LNCAP (cell line): ENCODE data around the gene RELCH.

Source experiments
- TF ChIP-seq, protein P1 (sequence below): fragments of 450-650 bp; IDR thresholded peaks from 2 replicates; pipeline ENCODE4 v1.5.1; 2017; ENCODE audit warnings: mild to moderate bottlenecking

The RELCH gene, protein sequence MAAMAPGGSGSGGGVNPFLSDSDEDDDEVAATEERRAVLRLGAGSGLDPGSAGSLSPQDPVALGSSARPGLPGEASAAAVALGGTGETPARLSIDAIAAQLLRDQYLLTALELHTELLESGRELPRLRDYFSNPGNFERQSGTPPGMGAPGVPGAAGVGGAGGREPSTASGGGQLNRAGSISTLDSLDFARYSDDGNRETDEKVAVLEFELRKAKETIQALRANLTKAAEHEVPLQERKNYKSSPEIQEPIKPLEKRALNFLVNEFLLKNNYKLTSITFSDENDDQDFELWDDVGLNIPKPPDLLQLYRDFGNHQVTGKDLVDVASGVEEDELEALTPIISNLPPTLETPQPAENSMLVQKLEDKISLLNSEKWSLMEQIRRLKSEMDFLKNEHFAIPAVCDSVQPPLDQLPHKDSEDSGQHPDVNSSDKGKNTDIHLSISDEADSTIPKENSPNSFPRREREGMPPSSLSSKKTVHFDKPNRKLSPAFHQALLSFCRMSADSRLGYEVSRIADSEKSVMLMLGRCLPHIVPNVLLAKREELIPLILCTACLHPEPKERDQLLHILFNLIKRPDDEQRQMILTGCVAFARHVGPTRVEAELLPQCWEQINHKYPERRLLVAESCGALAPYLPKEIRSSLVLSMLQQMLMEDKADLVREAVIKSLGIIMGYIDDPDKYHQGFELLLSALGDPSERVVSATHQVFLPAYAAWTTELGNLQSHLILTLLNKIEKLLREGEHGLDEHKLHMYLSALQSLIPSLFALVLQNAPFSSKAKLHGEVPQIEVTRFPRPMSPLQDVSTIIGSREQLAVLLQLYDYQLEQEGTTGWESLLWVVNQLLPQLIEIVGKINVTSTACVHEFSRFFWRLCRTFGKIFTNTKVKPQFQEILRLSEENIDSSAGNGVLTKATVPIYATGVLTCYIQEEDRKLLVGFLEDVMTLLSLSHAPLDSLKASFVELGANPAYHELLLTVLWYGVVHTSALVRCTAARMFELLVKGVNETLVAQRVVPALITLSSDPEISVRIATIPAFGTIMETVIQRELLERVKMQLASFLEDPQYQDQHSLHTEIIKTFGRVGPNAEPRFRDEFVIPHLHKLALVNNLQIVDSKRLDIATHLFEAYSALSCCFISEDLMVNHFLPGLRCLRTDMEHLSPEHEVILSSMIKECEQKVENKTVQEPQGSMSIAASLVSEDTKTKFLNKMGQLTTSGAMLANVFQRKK

DNA sequence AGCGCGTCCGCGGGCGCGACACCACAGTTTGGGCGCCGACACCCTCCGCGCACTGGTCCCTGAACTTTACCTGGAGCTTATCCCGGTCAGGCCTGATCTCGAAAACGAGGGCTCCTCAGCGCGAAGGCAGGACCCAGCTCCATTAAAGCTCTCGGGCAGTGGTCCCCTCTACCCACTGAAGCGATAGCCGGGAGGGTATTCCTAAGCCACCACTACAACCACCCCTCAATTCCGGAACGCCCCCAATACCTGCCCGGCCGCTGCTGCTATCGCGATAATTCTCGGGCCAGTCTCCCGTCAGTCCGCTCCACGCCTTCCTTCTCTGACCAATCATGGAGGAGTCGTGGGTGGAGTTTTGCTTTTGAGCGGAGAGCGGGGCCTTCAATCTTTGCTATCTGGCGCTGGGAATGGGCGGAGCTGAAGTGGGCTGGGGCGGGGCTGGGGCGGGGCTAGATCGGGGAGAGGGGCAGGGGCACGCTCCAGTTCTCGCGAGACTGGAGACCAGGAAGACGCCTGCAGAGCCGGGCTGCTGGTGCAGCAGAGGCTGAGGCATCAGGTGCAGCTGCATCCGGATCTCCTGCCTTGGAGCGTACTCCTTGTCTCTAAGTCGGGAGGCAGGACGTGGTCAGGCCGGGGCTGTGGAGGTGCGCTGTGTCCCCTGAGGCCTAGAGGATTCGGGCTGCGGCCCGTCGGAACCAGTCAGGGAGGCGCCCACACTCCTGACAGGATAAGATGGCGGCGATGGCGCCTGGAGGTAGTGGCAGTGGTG lies at the start of gene RELCH, which contains the start of gene PIGN:
RELCH (plus strand) TSS at position 482 of the 769 bp plus-strand sequence; CDS start at position 733, 251 bp downstream.
PIGN (minus strand) TSS at position 283 of the 769 bp plus-strand sequence. CDS start 25,703 bp downstream, outside the sequence.
- TF ChIP-seq, protein P1, sequence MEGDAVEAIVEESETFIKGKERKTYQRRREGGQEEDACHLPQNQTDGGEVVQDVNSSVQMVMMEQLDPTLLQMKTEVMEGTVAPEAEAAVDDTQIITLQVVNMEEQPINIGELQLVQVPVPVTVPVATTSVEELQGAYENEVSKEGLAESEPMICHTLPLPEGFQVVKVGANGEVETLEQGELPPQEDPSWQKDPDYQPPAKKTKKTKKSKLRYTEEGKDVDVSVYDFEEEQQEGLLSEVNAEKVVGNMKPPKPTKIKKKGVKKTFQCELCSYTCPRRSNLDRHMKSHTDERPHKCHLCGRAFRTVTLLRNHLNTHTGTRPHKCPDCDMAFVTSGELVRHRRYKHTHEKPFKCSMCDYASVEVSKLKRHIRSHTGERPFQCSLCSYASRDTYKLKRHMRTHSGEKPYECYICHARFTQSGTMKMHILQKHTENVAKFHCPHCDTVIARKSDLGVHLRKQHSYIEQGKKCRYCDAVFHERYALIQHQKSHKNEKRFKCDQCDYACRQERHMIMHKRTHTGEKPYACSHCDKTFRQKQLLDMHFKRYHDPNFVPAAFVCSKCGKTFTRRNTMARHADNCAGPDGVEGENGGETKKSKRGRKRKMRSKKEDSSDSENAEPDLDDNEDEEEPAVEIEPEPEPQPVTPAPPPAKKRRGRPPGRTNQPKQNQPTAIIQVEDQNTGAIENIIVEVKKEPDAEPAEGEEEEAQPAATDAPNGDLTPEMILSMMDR = no peak

DNA sequence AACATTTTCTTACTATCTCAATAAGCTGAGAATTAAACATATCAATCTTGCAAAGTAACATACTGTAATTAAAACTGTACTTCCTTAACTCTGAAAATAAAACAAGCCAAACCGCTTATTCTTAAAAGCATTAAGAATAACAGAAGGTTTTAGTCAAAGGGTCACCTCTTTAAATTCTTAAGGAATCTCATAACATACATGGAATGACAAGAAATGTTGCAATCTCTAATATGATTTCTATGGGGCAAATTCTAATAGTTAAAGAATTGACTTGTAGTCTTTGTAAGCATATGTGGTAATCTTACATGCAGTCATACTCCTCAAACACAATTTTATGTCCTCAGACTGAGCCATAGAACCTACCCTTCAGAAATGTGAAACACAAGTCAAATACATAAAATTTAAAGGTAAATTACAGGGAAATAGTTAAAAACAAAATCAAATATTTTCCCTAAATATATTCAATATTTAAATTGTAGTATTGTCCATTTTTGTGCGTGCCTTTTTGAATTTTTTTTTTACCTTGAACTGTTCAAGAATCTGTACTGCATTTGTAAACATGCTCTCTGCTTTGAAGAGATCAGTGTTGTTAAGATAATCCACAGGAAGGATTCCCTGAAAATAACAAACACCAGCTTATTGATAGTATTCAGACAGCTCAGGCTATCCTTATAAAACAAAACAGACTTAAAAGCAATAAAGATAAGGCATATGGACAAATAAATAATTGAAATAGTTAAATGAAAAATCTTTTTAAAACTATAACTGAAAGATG lies 48.4 kb upstream of the RELCH start:
- TF ChIP-seq, protein P1 = no peak

DNA sequence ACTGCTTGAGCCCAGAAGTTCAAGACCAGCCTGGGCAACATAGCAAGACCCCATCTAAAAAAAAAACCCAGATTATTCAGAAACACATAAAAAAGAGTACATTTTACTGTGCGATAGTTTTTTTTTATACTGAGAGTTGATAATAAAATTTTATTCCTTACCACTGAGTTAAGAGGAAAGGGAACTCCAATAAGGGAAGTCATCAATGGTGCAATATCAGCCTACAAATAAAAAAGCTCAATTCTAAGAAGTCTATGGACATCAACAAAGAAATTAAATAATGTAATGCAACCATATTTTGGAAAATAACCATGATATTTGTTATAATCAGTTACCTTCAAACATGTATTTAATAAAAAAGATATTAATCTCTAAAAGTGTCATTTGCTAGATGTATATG lies 46.8 kb upstream of the RELCH start:
- TF ChIP-seq, protein P1 = no peak

DNA sequence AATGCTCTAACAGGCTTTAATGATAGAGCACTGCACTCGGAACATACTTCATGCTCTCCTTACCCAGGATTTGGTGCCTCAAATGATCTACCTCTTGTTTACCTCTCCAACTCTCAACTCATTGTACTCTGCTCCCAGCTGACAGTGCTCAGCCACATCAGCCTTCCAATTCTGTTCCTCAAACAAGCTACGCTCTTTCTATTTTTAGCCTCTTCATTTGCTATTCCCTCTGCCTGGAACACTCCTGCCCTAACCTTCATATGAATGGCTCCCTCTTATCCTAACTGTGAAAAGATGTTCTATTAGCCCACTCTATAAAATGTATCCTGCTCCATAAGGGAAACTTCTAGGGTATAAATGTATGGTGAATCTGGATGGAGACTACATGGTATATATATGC lies 42.7 kb upstream of the RELCH start:
- TF ChIP-seq, protein P1 = no peak

DNA sequence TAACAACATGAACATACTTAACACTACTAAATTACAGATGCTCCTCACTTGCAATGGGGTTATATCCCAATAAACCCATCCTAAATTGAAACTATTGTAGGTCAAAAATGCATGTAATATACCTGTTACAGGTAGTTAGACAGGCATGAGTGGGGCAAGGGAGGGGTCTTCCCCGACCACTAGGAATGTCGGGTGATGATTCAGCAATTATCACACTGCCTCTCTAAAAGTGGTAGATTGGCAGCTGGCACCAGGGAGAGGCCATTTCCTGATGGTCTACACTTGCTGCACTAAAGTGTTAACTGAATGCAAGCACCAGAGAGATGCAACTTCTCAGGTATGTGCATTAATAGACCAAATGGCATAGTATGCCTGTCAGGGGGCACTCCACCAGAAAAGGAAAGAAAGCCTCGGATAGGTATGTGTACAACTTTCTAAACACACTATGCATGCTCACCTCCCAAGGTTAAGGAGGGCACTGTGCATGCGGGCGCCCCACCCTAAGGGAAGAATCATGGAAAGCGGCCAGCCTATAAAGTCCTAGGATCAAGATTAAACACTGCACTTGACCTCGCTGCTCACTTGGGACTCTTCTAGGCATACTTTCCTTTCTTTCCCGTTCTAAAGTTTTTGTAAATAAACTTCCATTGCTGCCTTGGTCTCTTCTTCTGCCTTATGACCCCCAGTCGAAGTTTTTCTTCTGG lies 35.8 kb upstream of the RELCH start:
- TF ChIP-seq, protein P1 = no peak

DNA sequence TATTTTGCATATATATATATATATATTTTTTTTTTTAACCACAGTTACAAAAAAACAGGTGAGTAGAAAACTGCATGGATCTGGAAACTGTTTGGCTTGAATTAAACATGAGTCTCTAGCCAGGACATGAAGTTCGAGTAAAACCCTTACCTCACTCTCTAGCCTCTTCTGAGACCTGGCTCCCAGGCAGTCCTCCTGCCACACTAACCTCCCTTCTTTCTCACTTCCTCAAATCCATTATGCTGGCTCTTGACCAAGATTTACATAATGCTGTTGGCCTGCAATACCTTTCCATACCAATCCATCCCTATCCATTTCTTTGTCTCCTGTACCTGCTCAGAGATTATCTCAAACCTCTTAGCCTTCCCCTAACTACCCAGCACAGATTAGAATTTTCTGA lies 34.2 kb upstream of the RELCH start:
- TF ChIP-seq, protein P1 = no peak
